Kidney epithelial cell (primary cell): ENCODE results near the gene ADPRM. TPM values are rescaled to one million over a fixed set of nuclear protein-coding genes. Genes with fewer than 3 reads are reported as not detected.

Experiments used
- DNase-seq: peaks from one replicate; pipeline ENCODE4 v3.0.0-alpha.2; 2010; ENCODE audit warnings: low read depth
- H3K27me3 ChIP-seq: 2 replicates; pipeline ENCODE4 v1.6.0; 2011; ENCODE audit warnings: low read length; ENCODE audit not compliant: control insufficient read depth, insufficient read depth
- H3K36me3 ChIP-seq: 2 replicates; pipeline ENCODE4 v1.5.1; 2011; ENCODE audit warnings: low read length; ENCODE audit not compliant: control insufficient read depth, insufficient read depth
- H3K4me3 ChIP-seq: 2 replicates; pipeline ENCODE4 v1.5.1; 2011; ENCODE audit warnings: low read depth, mild to moderate bottlenecking, control low read depth, low read length
- CTCF ChIP-seq: IDR thresholded peaks from 2 replicates; pipeline ENCODE4 v1.5.1; 2011; ENCODE audit warnings: mild to moderate bottlenecking, moderate library complexity, low read length, control low read depth, inconsistent platforms; ENCODE audit not compliant: insufficient read depth, poor library complexity, severe bottlenecking
- total RNA-seq: library from RNA; depleted of rRNA; stranded (reverse); fragments of >200 nt; gene quantifications from 2 replicates; pipeline ENCODE4 v1.2.3, GENCODE V29; 2015

The ADPRM gene
- total RNA-seq, 1 donor from 2014 or later: 18.8 TPM

- no peaks in the 10 kb centered on the region for H3K36me3 ChIP-seq
- no peak for TF ChIP-seq CTCF
- no peaks in the 10 kb centered on the region for H3K27me3 ChIP-seq
- no peak overlapping the region for H3K4me3 ChIP-seq
- no peak for DNase-seq
These were observed 59.2 kb downstream of the ADPRM start for GRCh38 chr17:10756619-10757018.

- H3K4me3 ChIP-seq: no peak overlapping the region
- H3K27me3 ChIP-seq: no peaks in the 10 kb centered on the region
- H3K36me3 ChIP-seq: no peaks in the 10 kb centered on the region
- DNase-seq: no peak
- TF ChIP-seq CTCF: no peak
These were observed 59.7 kb downstream of the ADPRM start for GRCh38 chr17:10757067-10757466.

- no peak for DNase-seq
- H3K4me3 ChIP-seq: no peak overlapping the region
These were observed 60.3 kb downstream of the ADPRM start for GRCh38 chr17:10757647-10758046.

GRCh38 chr17:10758062-10758461 lies 60.7 kb downstream of the ADPRM start:
- H3K36me3 ChIP-seq: no peaks in the 10 kb centered on the region
- no peak for TF ChIP-seq CTCF
- H3K27me3 ChIP-seq: no peaks in the 10 kb centered on the region
- no peak overlapping the region for H3K4me3 ChIP-seq
- DNase-seq: no peak

More at GRCh38 chr17:10757647-10758046, 60.3 kb downstream of the ADPRM start:
- no peak for TF ChIP-seq CTCF
- no peaks in the 10 kb centered on the region for H3K36me3 ChIP-seq
- no peaks in the 10 kb centered on the region for H3K27me3 ChIP-seq

Other genes starting within 250 kb of the ADPRM start
- gene MYH4, start 228.0 kb upstream of the ADPRM start, total RNA-seq: not detected in 2 replicates
- gene MYH1, start 179.1 kb upstream of the ADPRM start, total RNA-seq: not detected in 2 replicates
- not detected in 2 replicates for gene MYH2, start 147.9 kb upstream of the ADPRM start, total RNA-seq
- gene MYH3, start 40.3 kb upstream of the ADPRM start, total RNA-seq: 0.33 and 0.41 TPM in 2 replicates
- gene SCO1, start 61 bp upstream of the ADPRM start, total RNA-seq: 30.5 and 32.9 TPM in 2 replicates
- 2.8 and 9.0 TPM in 2 replicates for gene TMEM220, start 32.4 kb downstream of the ADPRM start, total RNA-seq
- gene TMEM238L, start 106.5 kb downstream of the ADPRM start, total RNA-seq: not detected in 2 replicates
- not detected in 2 replicates for gene PIRT, start 140.5 kb downstream of the ADPRM start, total RNA-seq